ENCODE results near the gene WDR82.
A peak's percentile ranks its signal among the peaks of the same experiment; 100 is the strongest.

The WDR82 gene

DNA sequence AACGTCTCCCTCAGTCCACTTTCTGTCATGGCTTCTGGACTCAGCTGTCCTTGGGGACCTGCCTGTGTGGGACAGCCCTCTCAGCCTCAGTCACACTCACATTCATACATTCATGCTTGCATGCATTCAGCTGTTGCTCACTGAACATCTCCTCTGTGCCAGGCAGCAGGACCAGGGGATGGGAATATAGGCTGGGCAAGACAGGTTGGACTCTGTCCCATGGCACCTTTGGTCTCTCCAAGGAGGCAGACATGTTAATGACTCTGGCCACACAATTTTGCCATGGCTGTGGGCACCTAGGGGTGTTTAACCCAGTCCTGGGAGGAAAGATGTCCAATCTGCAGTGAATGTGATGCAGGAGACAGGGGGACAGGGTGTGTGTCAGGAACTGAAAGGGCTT lies 29.9 kb upstream of the WDR82 start:
- DNase-seq (ENCODE audit: low spot score), result no peak

DNA sequence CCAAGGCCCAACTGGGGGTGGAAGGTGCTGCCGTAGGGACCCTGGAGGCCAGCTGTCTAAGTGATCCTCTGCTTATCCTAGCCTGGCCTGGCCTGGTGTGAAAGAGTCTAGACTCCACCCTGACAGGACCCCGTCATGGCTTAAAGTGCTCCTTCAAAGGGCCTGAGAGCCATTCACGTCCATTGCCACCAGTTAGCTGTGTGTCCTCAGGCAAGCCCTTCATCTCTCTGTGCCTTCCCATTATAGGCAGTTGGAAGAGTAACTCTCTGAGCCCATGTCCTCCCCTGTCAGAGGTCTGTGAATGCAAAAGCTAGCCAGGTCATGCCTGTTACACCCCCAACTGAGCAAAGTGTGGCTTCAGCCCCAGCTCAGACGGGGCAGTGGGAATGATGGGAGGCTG lies 28.5 kb upstream of the WDR82 start:
- DNase-seq (ENCODE audit: low spot score), result no peak

DNA sequence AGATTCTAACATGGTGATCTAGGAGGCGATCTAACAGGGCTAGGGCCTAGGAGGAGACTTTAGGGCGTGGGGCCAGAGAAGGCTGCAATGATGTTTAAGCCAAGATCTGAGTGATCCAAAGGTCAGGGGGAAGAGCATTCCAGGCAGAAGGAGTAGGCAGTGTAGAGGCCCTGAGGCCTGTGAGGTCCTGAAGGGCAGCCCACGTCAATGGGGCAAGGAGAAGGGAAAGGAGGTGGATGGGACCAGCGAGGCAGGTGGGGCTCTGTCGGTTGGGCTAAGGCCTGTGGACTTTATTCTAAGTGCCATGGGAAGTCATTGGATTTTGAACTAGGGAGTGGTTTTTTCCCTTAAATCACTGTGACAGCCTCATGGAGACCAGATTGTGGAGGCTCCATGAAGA lies 27.5 kb upstream of the WDR82 start:
- no peak for DNase-seq (ENCODE audit: low spot score)

DNA sequence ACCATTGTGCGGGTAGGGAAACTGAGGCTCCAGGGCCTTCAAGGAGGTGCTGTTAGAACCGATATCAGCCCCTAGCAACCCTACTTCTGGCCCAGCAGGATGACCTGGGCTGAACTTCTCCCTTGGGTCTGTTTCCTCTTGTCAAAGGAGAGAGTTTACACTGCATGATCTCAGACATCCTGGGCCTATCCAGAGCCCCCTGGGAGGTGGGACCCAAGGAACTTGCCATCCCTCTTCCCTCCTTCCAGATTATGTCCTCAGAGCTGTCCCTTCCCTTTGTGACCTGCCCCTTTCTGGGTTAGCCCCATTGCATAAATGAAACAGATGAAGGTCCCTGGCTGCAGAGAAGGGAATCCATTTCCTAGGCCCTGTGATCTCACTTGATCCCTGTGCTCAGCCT lies 25.4 kb upstream of the WDR82 start:
- DNase-seq (ENCODE audit: low spot score), result no peak

DNA sequence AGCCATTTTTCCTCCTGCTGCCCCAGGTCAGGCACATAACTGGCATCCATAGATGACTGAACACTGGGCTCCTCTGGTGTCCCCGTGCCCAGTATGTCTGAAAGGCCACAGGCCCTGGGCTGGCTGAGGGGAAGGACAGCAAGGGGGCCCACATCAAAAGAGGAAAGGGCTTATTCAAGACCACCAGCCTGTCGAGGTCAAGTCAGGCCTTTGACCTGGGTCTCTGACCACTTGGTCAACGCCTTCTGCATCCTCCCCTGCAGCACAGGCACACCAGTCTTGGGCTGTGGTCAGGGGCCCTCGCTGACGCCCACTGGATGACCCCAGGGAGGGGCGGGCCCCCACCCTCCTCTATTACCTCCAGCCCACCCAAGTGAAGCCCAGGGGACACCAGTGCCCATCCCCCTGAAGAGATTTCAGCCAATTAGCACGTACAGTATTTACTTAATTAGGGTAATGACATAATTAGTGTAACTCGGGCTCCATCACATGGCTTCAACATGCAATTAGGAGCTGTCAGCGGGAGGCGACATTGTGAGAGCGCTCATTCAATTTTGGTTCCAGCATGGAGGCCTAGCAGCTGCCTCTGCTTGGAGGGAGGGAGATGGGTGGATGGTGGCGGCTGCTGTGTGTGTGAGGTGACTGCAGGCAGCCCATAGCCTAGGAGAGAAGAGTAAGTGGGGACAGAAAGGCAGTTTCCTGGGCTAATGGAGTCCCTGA lies 24.1 kb upstream of the WDR82 start:
- DNase-seq (ENCODE audit: low spot score), result no peak

DNA sequence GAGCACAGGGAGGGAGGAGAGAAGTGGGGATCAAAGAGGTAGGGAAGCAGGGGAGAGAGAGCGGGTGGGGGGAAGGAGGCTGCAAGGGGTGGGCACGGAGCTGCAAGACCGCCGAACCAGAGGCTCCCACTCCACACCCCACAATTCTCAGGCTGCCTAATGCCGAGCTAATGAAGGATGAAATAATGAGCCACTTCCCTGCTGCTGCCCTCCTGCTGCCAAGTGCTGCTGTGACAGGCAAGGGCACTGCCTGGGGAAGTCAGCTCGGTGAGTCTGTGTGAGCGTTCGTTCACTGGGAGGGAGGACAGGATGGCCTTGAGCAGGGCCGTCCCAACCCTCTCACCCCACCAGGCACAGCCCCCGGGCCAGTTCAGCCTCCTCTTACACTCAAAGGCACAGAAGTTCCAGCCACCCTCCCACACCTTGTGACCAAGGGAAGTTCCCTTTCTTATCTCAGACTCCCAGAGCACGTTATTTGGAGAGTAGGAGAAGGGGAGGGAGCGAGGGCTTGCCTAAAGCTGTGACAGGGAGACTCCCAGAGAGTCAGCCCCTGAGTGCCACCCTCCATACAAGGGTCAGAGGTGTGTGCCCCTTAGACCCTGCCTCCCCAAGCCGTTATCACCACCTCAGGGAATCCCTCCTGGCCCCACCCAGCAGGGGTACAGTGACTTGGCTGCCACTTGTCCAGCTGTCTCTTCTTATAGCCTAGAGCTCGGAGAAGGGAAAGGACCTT lies 21.6 kb upstream of the WDR82 start:
- peak; percentile 62 for DNase-seq (ENCODE audit: low spot score)

DNA sequence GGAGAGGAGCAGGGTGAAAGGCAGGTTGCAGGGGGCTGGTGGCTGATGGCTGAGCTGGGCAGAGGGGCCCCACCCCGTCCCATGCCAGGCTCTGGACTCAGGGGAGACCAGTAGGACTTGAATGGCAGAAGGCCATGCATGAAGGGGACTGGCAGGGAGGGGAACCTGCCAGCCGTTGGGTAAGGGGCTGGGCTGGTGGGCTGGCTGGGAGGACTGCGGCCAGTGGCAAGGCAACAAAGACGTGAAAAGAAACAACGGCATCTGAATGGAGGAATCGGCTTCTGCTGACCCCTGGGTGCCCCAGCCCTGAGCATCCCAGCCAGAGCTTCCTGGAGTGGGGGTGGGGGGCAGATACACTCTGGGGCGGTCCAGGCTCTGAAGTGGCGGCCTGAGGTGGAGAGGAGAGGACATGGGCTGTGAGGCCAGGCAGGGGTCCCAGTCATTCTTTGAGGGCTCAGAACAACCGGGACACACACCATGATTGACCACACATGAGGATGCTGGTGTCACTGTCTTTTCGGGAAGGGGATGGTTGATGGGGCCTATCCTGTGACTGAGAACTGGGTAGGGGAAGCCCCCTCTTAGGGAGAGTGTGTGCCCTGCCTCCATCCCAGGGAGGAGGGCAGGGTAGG lies 20.9 kb upstream of the WDR82 start:
- no peak for DNase-seq (ENCODE audit: low spot score)

DNA sequence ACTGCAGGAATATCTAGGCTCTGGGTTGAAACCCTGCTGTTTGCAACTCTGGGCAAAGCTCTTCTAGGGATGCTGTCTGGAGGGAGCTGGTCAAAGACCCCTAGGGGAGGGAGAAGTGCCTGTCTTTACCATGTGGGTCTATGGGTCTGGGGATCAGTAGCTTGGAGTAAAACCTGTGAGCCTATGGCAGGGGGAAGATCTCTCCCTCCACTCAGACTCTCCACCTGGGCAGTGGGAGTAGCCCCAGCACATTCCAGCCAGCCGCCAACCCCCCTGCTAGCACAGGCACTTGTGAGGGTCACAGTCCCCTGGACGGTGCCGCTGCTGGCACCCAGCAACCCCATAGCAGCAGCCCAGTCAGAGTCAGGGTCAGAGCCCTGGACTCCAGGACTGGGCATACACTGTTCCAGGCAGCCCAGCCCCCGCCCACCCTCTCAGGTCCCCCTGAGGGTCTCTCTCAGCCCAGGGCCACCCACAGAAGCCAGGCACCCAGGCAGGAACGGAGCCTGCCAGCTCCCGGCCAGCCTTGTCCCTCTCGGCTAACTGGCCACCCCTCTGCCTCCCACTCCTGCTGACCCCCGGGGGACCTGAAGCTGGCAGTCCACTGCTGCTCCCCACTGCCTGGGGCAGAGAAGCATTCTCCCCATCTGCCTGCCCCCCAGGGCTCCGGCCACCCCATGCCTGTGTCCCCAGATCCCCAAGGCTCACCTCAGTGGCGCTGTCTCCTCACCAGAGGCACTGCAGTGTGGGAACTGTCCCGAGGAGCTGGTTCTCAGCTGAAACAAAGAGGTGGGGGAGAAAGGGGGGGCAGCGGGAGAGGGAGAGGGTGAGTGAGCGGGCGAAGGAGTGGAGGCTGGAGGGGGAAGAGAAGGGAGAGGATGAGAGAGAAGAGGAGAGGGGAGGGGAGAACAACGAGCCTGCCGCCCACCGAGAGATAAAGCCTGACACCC lies 20.0 kb upstream of the WDR82 start:
- no peak for DNase-seq (ENCODE audit: low spot score)

DNA sequence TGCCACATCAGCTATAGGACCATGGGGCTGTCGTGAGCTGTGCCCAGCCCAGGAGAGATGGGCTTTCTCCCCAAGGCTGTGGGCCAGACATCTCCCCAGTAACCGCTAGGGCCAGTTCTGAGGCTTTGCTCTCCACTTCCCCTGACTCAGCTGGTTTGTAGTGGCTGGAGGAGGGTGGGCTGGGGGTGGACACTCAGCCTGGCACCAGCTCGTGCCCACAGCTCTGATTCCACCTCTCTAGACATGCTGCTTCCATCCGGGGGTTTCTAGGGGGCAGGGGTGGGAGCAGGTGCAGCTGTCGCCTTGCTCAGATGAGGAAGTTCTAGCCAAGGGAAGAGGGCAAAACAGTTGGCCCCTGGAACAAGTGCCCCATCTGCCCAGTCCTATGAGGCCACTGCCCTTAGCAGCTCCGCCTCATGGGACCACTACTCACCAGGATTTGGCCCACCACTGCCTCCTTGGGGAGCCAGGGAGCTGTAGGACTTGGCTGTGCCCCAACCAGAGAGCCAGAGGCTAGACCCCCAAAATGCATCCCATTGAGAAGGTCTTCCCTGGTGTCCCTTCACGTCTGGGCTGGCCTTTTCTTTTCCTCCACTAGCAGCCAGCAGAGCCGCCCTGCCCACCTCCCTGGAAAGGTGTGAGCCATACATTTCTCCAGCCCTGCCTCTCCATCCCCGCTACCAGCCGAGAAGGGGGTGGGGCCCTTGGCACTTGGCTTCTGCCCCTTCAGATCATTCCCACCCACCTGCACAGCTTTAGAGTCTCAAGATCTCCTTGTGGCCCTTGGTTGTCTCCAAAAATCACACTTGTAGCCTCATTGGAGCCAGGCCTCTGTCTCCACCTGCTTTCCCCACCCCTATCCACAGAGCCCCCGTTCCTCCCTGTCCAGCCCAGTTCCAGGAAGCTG lies 19.0 kb upstream of the WDR82 start:
- DNase-seq (ENCODE audit: low spot score), result no peak

DNA sequence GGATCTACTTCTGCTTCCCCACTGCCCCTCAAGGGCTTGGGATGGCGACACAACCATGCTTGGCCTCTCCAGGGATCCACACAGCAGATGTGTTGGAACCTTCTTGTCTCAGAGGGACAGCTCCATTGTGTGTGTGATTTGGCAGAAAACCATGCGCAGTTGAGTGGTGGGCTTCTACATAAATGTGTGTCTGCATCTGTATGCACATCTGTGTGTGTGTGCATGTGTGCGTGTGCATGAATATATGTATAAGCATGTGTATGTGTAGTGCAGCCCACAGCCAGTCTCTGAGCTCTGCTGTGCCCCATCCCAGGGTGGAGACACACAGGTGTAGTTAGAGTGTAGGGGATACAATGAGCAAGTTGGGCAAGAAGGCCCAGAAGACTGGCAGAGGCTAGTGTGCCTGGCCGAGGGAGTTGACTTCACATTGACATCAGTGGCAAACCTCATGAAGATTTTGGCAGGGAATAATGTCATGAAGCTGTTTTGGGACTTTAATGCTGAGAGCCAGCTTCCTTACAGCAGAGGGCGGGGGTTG lies 17.3 kb upstream of the WDR82 start:
- DNase-seq (ENCODE audit: low spot score), result no peak

DNA sequence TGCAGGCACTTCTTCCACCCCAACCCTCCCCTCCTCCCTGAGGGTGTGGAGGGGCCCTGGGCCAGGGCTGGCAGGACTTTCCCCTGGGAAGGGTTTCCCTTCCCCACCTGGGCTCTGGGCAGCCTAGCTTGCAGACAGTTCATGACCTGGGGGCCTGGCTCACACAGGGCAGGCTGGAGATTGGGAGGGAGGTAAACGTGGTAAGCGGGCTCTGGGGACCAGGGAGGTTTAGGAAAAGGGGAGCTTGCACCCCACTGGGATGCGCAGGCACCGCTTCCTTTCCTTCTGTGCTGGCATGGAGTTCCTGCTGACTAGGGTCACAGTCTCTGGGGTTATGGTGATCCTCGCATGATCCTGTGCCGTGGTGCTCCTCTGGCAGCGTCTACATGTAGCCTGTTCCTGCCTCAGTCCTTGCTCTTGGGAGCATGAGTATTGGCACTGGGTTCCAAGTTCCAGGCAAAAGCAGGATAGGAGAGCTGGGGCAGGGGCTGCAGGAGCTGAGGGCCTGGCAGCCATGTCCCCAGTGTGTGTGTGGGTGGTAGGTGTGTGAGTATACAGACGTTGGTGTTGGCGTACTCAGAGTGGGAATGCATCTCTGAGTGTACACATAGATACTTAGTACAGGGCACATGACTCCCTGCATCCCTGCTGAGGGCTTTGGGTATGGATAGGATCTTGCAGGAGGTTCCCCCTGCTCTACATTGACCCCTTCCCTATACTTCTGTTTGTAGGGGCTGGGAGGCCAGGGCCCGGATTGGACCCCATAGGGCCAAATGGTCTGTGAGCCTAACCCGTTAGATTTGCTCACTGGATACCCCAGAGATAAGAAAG lies 16.1 kb upstream of the WDR82 start:
- no peak for DNase-seq (ENCODE audit: low spot score)

DNA sequence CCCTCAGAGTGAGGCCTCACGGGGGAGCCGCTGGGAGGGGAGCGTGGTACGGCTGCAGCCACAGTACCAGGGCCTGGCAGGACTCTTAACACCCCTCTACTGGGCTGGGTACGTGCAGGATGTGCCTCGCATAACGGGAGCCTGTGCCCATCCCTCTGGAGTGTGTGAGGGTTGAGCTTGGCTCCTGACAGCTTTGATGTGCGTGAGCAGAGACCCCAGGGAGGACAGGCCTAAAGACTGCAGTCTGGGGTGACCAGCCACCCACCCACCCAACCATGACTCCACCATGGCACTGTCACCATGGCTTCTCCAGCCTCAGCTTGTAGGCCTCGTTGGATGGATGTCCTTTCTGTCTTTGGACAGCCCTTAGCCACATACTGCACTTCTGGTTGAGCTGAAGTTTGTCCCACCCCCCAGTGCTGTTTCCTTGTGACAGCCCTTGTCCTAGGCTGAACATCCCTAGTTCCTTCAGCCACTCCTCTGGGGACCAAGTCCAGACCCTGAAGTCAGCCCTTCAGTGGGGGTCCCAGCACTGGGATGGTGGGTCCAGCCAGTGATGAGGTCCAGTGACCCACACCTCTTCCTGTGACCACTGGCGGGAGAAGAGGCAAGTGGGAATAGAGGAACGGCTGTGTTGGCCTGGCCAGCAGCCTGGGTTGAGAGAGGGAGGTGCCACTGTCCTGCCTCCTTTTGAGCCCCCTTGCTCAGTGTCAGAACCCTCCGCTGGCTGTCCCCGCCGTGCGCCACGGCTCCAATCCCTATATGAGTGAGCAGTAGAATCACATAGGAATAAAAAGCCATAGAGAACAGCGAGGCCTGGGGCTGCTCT lies 15.3 kb upstream of the WDR82 start:
- no peak for DNase-seq (ENCODE audit: low spot score)

DNA sequence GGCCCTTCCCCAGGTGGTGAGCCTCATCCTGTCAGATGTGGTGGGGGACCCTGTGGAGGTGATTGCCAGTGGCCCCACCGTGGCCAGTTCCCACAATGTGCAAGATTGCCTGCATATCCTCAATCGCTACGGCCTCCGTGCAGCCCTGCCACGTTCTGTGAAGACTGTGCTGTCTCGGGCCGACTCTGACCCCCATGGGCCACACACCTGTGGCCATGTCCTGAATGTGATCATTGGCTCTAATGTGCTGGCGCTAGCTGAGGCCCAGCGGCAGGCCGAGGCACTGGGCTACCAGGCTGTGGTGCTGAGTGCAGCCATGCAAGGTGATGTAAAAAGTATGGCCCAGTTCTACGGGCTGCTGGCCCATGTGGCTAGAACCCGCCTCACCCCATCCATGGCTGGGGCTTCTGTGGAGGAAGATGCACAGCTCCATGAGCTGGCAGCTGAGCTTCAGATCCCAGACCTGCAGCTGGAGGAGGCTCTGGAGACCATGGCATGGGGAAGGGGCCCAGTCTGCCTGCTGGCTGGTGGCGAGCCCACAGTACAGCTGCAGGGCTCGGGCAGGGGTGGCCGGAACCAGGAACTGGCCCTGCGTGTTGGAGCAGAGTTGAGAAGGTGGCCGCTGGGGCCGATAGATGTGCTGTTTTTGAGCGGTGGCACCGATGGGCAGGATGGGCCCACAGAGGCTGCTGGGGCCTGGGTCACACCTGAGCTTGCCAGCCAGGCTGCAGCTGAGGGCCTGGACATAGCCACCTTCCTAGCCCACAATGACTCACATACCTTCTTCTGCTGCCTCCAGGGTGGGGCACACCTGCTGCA lies 14.0 kb upstream of the WDR82 start:
- DNase-seq (ENCODE audit: low spot score), result no peak

DNA sequence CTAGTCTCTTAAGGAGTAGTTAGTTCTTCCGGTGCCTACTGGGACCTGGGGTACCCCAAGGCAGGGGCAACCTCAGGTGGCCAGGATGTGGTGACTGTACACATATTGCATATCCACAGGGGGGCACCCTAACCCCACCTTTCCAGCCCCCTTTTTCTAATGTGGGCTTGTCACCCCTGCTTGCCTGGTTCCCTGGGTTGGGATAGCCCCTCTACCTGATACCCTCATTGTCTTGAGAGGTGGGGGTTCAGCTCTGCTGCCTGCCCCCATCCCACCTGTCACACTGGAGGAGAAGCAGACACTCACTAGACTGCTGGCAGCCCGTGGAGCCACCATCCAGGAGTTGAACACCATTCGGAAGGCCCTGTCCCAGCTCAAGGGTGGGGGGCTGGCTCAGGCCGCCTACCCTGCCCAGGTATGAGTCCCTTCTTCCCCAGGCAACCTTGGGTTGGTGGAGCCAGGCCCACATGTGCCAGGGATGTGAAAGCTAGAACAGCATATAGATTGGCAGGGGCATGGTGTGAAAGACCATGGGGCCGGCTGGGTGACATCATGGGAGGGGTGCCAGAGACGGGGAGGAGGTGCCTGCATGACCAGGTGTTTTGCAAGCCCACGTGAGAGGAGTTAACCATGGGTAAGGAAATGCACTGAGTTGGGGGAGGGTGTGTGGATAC lies 13.2 kb upstream of the WDR82 start:
- DNase-seq (ENCODE audit: low spot score), result peak; percentile 40

DNA sequence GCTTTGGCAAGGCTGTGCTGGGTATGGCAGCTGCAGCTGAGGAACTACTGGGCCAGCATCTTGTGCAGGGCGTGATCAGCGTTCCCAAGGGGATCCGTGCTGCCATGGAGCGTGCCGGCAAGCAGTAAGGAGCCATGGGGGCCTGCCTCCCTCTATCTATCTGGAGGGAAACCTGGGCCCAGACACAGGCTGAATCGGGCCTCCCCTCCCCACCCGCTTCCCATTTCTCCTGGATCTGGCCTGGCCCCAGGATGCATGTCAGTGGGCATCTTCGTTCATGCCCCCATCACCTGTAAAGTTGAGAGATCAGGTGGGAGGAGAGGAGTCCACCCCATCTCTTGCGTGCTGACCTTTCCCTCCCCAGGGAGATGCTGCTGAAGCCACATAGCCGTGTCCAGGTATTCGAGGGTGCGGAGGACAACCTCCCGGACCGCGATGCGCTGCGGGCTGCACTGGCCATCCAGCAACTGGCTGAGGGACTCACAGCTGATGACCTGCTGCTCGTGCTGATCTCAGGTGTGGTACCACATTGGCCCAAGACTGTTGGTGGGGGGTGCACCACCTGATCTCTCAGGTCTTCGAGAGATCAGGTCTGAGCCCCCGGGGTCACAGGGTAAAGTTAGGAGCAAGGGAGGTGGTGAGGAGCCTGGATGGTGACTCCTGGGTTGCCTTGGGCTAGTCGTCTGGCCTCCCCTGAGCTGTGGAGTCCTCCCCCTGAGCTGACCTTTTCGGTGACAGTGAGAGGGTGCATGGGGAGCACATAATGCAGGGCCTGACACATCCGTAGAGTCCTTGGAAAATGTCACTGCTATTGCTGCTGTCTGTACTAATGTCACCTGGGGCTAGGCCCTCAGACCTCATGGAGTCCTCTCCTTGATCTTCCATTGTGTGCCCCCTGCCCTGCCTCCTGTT lies 12.4 kb upstream of the WDR82 start:
- DNase-seq (ENCODE audit: low spot score), result no peak
